ENCODE measurements around the gene SLAMF1.

GRCh38 chr1:160567341-160567740 is 79.5 kb downstream of the SLAMF1 start:
- no peak for TF ChIP-seq POLR2A (IDR thresholded peaks at IDR 0.05)
- TF ChIP-seq POLR2AphosphoS5 (IDR thresholded peaks at IDR 0.05), result no peak
- no peak for TF ChIP-seq CTCF (IDR thresholded peaks at IDR 0.05)

All from upper lobe of left lung (tissue), 4 donors.